SK-N-SH (cell line): Measurements from ENCODE around the gene ARHGEF39. TPM values are rescaled to one million over a fixed set of nuclear protein-coding genes. Genes with fewer than 3 reads are reported as not detected.
"Not testable (repeated sequence)": the region's sequence is repeated elsewhere in the genome, so short reads cannot be mapped to it uniquely, and the experiment has no call there.

Experiments
- CTCF ChIA-PET: fragments of 300-600, 350-600 bp; formaldehyde crosslinking; extraction: SDS; loops from one replicate; lab custom pipeline; 2021; lab: Yijun Ruan, JAX
- POLR2A ChIA-PET: fragments of 350-600 bp; sonication (Branson Sonifier 250); formaldehyde crosslinking; extraction: SDS; loops from one replicate; lab custom pipeline; 2020; ENCODE audit warnings: antibody characterized with exemption, inconsistent platforms; lab: Yijun Ruan, JAX
- DNase-seq: peaks from one replicate; pipeline ENCODE4 v3.0.0; 2012
- H2AFZ ChIP-seq: fragments of 200-600 bp; sonication (generic); 2 replicates; pipeline ENCODE4 v1.8.1; 2016; ENCODE audit warnings: antibody characterized with exemption, mild to moderate bottlenecking, low read depth
- H3F3A ChIP-seq: fragments of 200-600 bp; sonication (generic); replicated peaks from 2 replicates; pipeline ENCODE3; 2016; ENCODE audit warnings: antibody characterized with exemption, mild to moderate bottlenecking; ENCODE audit not compliant: insufficient read depth
- H3K27ac ChIP-seq, 2 experiments: fragments of 200-500 bp in 1 of 2; fragments of 200-600 bp in 1 of 2; sonication (Bioruptor generic) in 1 of 2; sonication (generic), shearing (Covaris generic) in 1 of 2; 2 replicates each; pipeline versions ENCODE4 v1.5.1 to v1.6.1; 2014 to 2016; ENCODE audit warnings: low read depth in 2 of 2, inconsistent platforms in 1 of 2, low read length in 1 of 2, mild to moderate bottlenecking in 1 of 2, mixed read lengths in 1 of 2
- H3K27me3 ChIP-seq: fragments of 200-600 bp; sonication (generic), shearing (Covaris generic); 2 replicates; pipeline ENCODE4 v1.6.1; 2016; ENCODE audit warnings: mixed run types; ENCODE audit not compliant: insufficient read depth
- H3K36me3 ChIP-seq, 2 experiments: fragments of 200-500 bp in 1 of 2; fragments of 200-600 bp in 1 of 2; sonication (Bioruptor generic) in 1 of 2; sonication (generic) in 1 of 2; replicated peaks in 1 of 2; 2 replicates each; pipeline versions ENCODE3 to v1.5.1; 2014 to 2016; ENCODE audit warnings: low read length in 1 of 2, mild to moderate bottlenecking in 1 of 2; ENCODE audit not compliant: insufficient read depth in 2 of 2, control insufficient read depth in 1 of 2
- H3K4me1 ChIP-seq, 2 experiments: fragments of 200-500 bp in 1 of 2; fragments of 200-600 bp in 1 of 2; sonication (Bioruptor generic) in 1 of 2; sonication (generic), shearing (Covaris generic) in 1 of 2; 2 replicates each; pipeline versions ENCODE4 v1.5.1 to v1.6.1; 2014 to 2016; ENCODE audit warnings: low read depth in 1 of 2, low read length in 1 of 2, mixed run types in 1 of 2; ENCODE audit not compliant: insufficient read depth in 2 of 2, control insufficient read depth in 1 of 2
- H3K4me2 ChIP-seq: fragments of 200-600 bp; sonication (generic), shearing (Covaris generic); 2 replicates; pipeline ENCODE4 v1.6.1; 2017; ENCODE audit warnings: mixed run types
- H3K4me3 ChIP-seq, 2 experiments: fragments of 200-500 bp in 1 of 2; fragments of 200-600 bp in 1 of 2; sonication (Bioruptor generic) in 1 of 2; sonication (generic), shearing (Covaris generic) in 1 of 2; 2 replicates each; pipeline versions ENCODE4 v1.5.1 to v1.8.1; 2014 to 2016; ENCODE audit warnings: low read depth in 2 of 2, inconsistent platforms in 1 of 2, low read length in 1 of 2, mild to moderate bottlenecking in 1 of 2, mixed read lengths in 1 of 2, moderate library complexity in 1 of 2
- H3K79me2 ChIP-seq: fragments of 200-600 bp; sonication (generic); 2 replicates; pipeline ENCODE4 v1.8.1; 2017; ENCODE audit warnings: mild to moderate bottlenecking; ENCODE audit not compliant: insufficient read depth
- H3K9ac ChIP-seq: fragments of 200-600 bp; sonication (generic); 2 replicates; pipeline ENCODE4 v1.6.1; 2017; ENCODE audit warnings: mixed run types
- H3K9me2 ChIP-seq: fragments of 200-600 bp; sonication (generic); 2 replicates; pipeline ENCODE4 v1.6.1; 2017; ENCODE audit warnings: mixed run types
- H3K9me3 ChIP-seq: fragments of 200-600 bp; sonication (generic); 2 replicates; pipeline ENCODE4 v1.6.1; 2017; ENCODE audit warnings: mixed run types, mild to moderate bottlenecking, moderate library complexity
- H4K20me1 ChIP-seq: fragments of 200-600 bp; sonication (generic); 2 replicates; pipeline ENCODE4 v1.6.1; 2017; ENCODE audit warnings: mild to moderate bottlenecking, mixed run types; ENCODE audit not compliant: insufficient read depth
- CHD2 ChIP-seq: fragments of 150-350 bp; IDR thresholded peaks from 2 replicates; pipeline ENCODE4 v1.6.1; 2018; ENCODE audit warnings: low read length; ENCODE audit not compliant: partially characterized antibody
- EZH2phosphoT487 ChIP-seq: fragments of 200-600 bp; sonication (generic); IDR thresholded peaks from 2 replicates; pipeline ENCODE4 v1.6.1; 2017; ENCODE audit warnings: low read depth, mixed run types, mild to moderate bottlenecking, antibody characterized with exemption, moderate library complexity, borderline replicate concordance
- FOSL2 ChIP-seq: IDR thresholded peaks from 2 replicates; pipeline ENCODE4 v1.4.0; 2012; ENCODE audit warnings: low read depth, mild to moderate bottlenecking, moderate library complexity, borderline replicate concordance
- GABPA ChIP-seq: IDR thresholded peaks from 2 replicates; pipeline ENCODE4 v1.4.0; 2012; ENCODE audit warnings: low read depth, mild to moderate bottlenecking
- JUND ChIP-seq: IDR thresholded peaks from 2 replicates; pipeline ENCODE4 v1.4.0; 2012
- MEF2A ChIP-seq: IDR thresholded peaks from 2 replicates; pipeline ENCODE4 v1.4.0; 2012; ENCODE audit warnings: low read depth, borderline replicate concordance
- MXI1 ChIP-seq: IDR thresholded peaks from 2 replicates; pipeline ENCODE4 v1.6.1; 2012; ENCODE audit warnings: mild to moderate bottlenecking, low read depth, low read length, improper control_type of control experiment
- NFIC ChIP-seq: IDR thresholded peaks from 2 replicates; pipeline ENCODE4 v1.4.0; 2012; ENCODE audit warnings: borderline replicate concordance
- POLR2AphosphoS5 ChIP-seq: IDR thresholded peaks from 2 replicates; pipeline ENCODE4 v1.6.1; 2012; ENCODE audit warnings: low read depth, low read length
- RAD21 ChIP-seq: IDR thresholded peaks from 2 replicates; pipeline ENCODE4 v1.6.1; 2012; ENCODE audit warnings: mild to moderate bottlenecking, low read length
- RCOR1 ChIP-seq: fragments of 150-350 bp; IDR thresholded peaks from 2 replicates; pipeline ENCODE4 v1.6.1; 2017; ENCODE audit warnings: antibody characterized with exemption, low read length
- TEAD4 ChIP-seq: IDR thresholded peaks from 2 replicates; pipeline ENCODE4 v1.4.0; 2012; ENCODE audit warnings: mild to moderate bottlenecking, borderline replicate concordance; ENCODE audit not compliant: insufficient read depth
- USF2 ChIP-seq: fragments of 150-350 bp; IDR thresholded peaks from 2 replicates; pipeline ENCODE4 v1.6.1; 2017; ENCODE audit warnings: antibody characterized with exemption, low read length, low read depth, borderline replicate concordance
- ZBTB33 ChIP-seq: IDR thresholded peaks from 2 replicates; pipeline ENCODE4 v1.4.0; 2012; ENCODE audit warnings: low read depth, borderline replicate concordance
- WGBS: methylation state at CpG from one replicate; pipeline ENCODE4 v1.1.6; 2017; ENCODE audit warnings: low lambda C conversion rate; 5-methylcytosine and 5-hydroxymethylcytosine counted together
- polyA plus RNA-seq, 3 experiments: library from polyadenylated mRNA; depleted of rRNA; stranded (reverse); fragments of >200 nt; gene quantifications; 2 replicates each; pipeline ENCODE4 v1.2.3, GENCODE V29; 2012

Gene ARHGEF39
- polyA plus RNA-seq, 1 of the 3 experiments (the other 2 are of a cell fraction) = 4.9 TPM

GRCh38 chr9:35636877-35637246, 28.1 kb downstream of the ARHGEF39 start:
- H3K9me3 ChIP-seq, POLR2A ChIA-PET, H3K27me3 ChIP-seq, H2AFZ ChIP-seq, H3K36me3 ChIP-seq, DNase-seq, H4K20me1 ChIP-seq, H3K9ac ChIP-seq, H3K4me2 ChIP-seq, H3K4me1 ChIP-seq, H3K79me2 ChIP-seq, H3F3A ChIP-seq, H3K27ac ChIP-seq, H3K4me3 ChIP-seq, H3K9me2 ChIP-seq: not testable (repeated sequence)
- CTCF ChIA-PET = interaction anchor here (1.6 to 2.7 kb wide), 3 partner anchors 9 to 25 kb away, joined by 7 to 9 read pairs (median 8); no protein-coding TSS in a partner anchor
- 94% methylated on average over 6 of the region's 6 CpGs for WGBS

DNA sequence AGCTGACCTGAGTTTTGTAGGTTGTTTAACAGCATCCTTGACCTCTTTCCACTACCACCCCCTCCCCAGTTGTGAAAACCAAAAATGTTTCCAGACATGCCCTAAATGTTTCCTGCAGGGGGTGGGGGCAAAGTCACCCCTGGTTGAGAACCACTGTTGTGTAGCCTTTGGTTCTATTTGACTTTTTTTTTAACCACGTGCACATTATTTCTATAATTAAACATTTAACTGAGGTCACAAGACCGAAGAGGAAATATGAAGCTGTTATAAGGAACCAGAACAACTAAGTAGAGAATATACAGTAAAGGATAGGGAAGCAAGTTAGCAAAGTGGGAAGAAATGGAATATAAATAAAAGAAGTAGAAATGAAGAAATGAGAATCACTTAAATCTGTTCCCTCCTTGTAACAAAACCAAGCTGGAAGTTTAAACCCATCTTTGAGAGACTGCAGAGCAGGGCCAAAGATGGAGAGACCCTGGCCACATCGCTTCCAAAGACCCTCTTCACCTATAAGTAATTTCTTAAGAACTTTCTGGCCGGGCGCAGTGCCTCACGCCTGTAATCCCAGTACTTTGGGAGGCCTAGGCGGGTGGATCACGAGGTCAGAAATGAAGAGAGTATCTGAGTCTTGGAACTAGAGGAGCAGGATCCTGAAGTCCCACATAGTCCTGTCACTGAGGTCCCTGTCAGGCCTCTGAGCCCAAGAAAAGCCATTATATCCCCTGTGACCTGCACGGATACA, 28.7 kb downstream of the ARHGEF39 start:
- Histone ChIP-seq H3K4me1 (no peaks in the 10 kb centered on the region), H3K27me3 (no peaks in the 10 kb centered on the region), H2AFZ (no peak overlapping the region), H3K79me2 (no peaks in the 10 kb centered on the region), H3K9ac (no peak overlapping the region), H3K9me3 (no peaks in the 10 kb centered on the region), H3K36me3 (no peaks in the 10 kb centered on the region), H3K27ac (no peak overlapping the region), H3K9me2 (no peaks in the 10 kb centered on the region), H3K4me3 (no peak overlapping the region), H3F3A (no peaks in the 10 kb centered on the region), H4K20me1 (no peaks in the 10 kb centered on the region), H3K4me2 (no peak overlapping the region)
- 83% methylated on average over 9 of the region's 9 CpGs for WGBS
- ChIA-PET POLR2A (no interaction called here), CTCF (interaction anchor here (1.6 to 2.7 kb wide), 3 partner anchors 10 to 24 kb away, joined by 7 to 9 read pairs (median 8); no protein-coding TSS in a partner anchor)
- no peak for DNase-seq
- TF ChIP-seq MXI1 (no peak), USF2 (no peak), JUND (no peak), EZH2phosphoT487 (no peak), POLR2AphosphoS5 (no peak), NFIC (no peak), TEAD4 (no peak)

GRCh38 chr9:35635730-35636129, 29.3 kb downstream of the ARHGEF39 start:
- POLR2A ChIA-PET = no interaction called here
- Histone ChIP-seq H3K9me3 (no peaks in the 10 kb centered on the region), H3K79me2 (no peaks in the 10 kb centered on the region), H3K4me3 (no peak overlapping the region), H3K36me3 (no peaks in the 10 kb centered on the region), H2AFZ (no peak overlapping the region), H4K20me1 (no peaks in the 10 kb centered on the region), H3F3A (no peaks in the 10 kb centered on the region), H3K9ac (no peak overlapping the region), H3K4me2 (no peak overlapping the region), H3K27me3 (no peaks in the 10 kb centered on the region), H3K4me1 (no peaks in the 10 kb centered on the region), H3K9me2 (no peaks in the 10 kb centered on the region), H3K27ac (no peak overlapping the region)
- DNase-seq = no peak
- CTCF ChIA-PET = interaction anchor here (1.6 to 2.7 kb wide), 3 partner anchors 10 to 24 kb away, joined by 7 to 9 read pairs (median 8); no protein-coding TSS in a partner anchor
- TF ChIP-seq MEF2A (no peak), CHD2 (no peak), FOSL2 (no peak), RCOR1 (no peak), EZH2phosphoT487 (no peak), NFIC (no peak), TEAD4 (no peak), POLR2AphosphoS5 (no peak), GABPA (no peak), ZBTB33 (no peak), RAD21 (no peak)
